ELF-1 (cell line): ENCODE data around the gene LAMTOR3.
"Not testable (repeated sequence)": the region's sequence is repeated elsewhere in the genome, so short reads cannot be mapped to it uniquely, and the experiment has no call there.

Experiments
- DNase-seq: peaks from one replicate; pipeline ENCODE4 v3.0.0-alpha.2; 2016; ENCODE audit warnings: low read depth, low spot score

The LAMTOR3 gene

GRCh38 chr4:99832321-99832720 is 61.9 kb downstream of the LAMTOR3 start:
- DNase-seq, result no peak

GRCh38 chr4:99830051-99830450 is 64.2 kb downstream of the LAMTOR3 start:
- not testable (repeated sequence) for DNase-seq

GRCh38 chr4:99828477-99828876 is 65.8 kb downstream of the LAMTOR3 start:
- DNase-seq, result no peak
